Activated CD4-positive, alpha-beta T cell treated with anti-CD3 and anti-CD28 coated beads for 48 hours (primary cell): ENCODE data around the gene LAT.
A peak's percentile ranks its signal among the peaks of the same experiment; 100 is the strongest.
"Not testable (repeated sequence)": the region's sequence is repeated elsewhere in the genome, so short reads cannot be mapped to it uniquely, and the experiment has no call there.

ENCODE experiments used
- DNase-seq: peaks from one replicate; pipeline ENCODE4 v3.0.0-alpha.2; 2020

LAT gene

GRCh38 chr16:28984619-28985135 lies at the start of gene LAT:
LAT (plus strand) TSS chr16:28985052; CDS start chr16:28985418, 366 bp downstream.
- peak; percentile 79 for DNase-seq

DNA sequence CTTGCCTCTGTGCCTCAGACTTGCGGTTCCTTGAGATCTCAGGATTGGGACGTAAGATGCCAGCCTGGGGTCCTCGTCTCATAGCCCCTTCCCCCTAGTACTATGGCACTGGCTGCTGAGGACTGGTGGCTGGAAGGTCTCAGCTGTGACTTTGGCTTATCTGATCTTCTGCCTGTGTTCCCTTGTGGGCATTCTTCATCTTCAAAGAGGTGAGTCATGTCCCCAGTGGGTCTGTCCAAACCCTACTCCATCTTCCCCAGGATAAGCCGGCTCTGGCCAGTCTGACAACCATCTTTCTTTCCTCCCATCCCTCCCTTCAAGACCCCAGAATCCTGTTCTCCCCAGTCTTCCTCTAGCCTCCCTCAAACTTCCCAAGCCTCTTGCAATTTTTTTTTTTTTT lies 49.5 kb upstream of the LAT start:
- DNase-seq: no peak

- DNase-seq: peak; percentile 95
These were observed 48.7 kb upstream of the LAT start for GRCh38 chr16:28935924-28936783.

GRCh38 chr16:28936784-28937155 lies 48.1 kb upstream of the LAT start:
- no peak for DNase-seq

DNA sequence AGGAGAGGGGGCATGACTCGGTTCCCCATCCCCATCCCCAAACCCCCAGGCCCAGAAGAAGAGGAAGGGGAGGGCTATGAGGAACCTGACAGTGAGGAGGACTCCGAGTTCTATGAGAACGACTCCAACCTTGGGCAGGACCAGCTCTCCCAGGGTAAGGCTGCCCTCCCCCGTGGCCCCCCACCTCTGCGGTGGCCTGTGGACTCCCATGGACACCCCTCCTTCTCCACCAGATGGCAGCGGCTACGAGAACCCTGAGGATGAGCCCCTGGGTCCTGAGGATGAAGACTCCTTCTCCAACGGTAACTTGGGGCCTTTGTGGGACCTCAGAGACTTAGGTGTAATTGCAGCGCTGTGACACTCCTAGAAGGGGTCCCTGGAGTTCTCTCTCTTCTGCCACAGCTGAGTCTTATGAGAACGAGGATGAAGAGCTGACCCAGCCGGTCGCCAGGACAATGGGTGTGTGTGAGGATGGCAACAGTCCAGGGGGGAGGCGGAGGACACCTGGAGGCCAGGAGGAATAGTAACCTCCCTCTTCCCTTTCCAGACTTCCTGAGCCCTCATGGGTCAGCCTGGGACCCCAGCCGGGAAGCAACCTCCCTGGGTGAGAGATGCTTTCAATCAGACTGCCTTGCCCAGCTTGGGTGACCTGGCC lies 47.5 kb upstream of the LAT start:
- no peak for DNase-seq

GRCh38 chr16:28938721-28939120 lies 46.1 kb upstream of the LAT start:
- DNase-seq: no peak

GRCh38 chr16:28939825-28940224 lies 45.0 kb upstream of the LAT start:
- not testable (repeated sequence) for DNase-seq

GRCh38 chr16:28943281-28943680 lies 41.6 kb upstream of the LAT start:
- no peak for DNase-seq

- no peak for DNase-seq
These were observed 38.2 kb upstream of the LAT start for GRCh38 chr16:28946681-28947080.

DNA sequence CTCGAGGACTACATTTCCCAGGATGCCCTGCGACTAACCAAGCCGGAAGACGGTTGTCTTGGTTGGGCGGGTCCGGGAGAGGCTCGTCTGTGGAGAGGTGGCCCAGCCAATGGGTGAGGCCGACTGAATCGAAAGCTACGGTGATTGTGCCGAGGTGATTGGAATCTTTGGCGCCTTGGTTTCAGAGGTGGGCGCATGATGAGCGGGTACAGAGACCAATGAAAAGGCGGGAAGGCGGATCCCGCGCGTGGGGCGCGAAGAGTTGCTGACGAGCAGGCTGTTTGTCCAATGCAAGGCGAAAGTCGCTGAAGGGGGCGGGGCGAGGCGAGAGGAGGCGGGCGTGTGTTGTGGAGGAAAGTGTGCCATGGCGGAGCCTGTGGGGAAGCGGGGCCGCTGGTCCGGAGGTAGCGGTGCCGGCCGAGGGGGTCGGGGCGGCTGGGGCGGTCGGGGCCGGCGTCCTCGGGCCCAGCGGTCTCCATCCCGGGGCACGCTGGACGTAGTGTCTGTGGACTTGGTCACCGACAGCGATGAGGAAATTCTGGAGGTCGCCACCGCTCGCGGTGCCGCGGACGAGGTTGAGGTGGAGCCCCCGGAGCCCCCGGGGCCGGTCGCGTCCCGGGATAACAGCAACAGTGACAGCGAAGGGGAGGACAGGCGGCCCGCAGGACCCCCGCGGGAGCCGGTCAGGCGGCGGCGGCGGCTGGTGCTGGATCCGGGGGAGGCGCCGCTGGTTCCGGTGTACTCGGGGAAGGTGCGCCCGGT lies 34.0 kb upstream of the LAT start, which contains the start of gene NFATC2IP:
Gene NFATC2IP (plus strand): TSS at position 290 of the 762 bp plus-strand sequence. CDS start 75 bp downstream, at position 365.
- DNase-seq: peak; percentile 100

GRCh38 chr16:28951410-28951943 lies 33.4 kb upstream of the LAT start:
- DNase-seq: peak; percentile 54

- no peak for DNase-seq
These were observed 26.6 kb upstream of the LAT start for GRCh38 chr16:28958216-28958615.

DNA sequence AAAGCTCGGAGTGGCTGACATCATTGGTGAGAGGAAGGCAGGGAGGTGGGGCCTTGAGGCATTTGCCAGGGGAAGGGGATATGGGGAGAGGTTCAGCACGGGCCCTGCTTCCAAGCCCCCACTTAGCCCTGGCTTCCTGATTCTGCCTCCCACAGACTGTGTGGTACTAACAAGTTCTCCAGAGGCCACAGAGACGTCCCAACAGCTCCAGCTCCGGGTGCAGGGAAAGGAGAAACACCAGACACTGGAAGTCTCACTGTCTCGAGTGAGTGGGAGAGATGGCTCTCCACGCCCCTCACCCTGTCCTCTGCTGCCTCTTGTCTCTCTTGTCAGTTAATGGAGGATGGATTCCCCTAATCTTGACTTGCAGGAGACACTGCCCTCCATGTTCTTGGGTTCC lies 26.0 kb upstream of the LAT start:
- no peak for DNase-seq

GRCh38 chr16:28964072-28964471 lies 20.8 kb upstream of the LAT start:
- DNase-seq: no peak

GRCh38 chr16:28964496-28964895 lies 20.4 kb upstream of the LAT start:
- no peak for DNase-seq

DNA sequence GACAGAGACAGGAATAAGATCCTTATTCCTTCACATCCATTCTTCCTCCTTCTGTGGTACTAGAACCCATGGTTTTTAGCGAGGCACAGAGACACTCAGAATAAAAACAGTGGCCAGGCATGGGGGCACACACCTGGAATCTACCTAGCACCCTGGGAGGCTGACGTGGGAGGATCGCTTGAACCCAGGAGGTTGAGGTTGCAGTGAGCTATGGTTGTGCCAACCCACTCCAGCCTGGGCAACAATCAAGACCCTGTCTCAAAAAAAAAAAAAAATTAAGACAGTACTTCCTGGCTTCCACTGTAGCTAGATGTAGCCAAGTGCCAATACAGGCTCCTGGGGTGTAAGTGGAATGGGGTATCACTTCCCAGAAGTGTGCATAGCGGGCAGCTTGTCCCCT lies 17.7 kb upstream of the LAT start:
- no peak for DNase-seq

- not testable (repeated sequence) for DNase-seq
These were observed 15.2 kb upstream of the LAT start for GRCh38 chr16:28969696-28970095.

DNA sequence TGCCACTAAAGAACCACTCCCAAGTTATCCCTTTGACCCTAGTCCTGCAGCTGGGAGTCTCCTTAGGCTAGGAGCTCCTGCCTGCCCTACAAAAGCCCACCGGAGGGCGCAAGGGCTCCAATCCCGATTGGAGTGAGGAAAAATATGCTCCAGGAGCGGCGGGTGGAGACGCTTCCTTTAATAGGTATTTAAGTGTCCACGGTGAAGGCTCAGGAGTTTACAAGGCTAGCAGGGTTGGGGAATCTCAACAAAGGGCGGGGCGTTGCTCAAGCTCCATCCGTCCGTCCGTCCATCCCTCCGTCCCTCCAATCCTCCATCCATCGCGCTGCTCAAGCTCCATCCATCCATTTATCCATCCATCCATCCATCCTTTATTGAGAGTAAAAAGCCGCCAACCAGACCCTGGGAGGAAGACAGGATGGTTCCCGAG lies 10.8 kb upstream of the LAT start:
- peak; percentile 46 for DNase-seq

- peak; percentile 97 for DNase-seq
These were observed 10.3 kb upstream of the LAT start, which contains the start of gene SPNS1 for GRCh38 chr16:28974437-28975157. SPNS1 (plus strand) TSS chr16:28974778; CDS start chr16:28975152, 374 bp downstream.

DNA sequence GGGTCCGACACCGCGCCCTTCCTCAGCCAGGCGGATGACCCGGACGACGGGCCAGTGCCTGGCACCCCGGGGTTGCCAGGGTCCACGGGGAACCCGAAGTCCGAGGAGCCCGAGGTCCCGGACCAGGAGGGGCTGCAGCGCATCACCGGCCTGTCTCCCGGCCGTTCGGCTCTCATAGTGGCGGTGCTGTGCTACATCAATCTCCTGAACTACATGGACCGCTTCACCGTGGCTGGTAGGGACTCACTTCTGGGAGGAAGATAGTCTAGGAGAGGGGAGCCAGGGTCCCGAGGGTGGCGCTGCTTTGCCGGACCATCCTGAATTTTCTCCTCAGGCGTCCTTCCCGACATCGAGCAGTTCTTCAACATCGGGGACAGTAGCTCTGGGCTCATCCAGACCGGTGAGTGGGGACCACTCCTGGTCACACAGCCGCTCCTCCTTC lies 9.7 kb upstream of the LAT start:
- no peak for DNase-seq

- DNase-seq: no peak
These were observed 6.9 kb upstream of the LAT start for GRCh38 chr16:28977703-28978662.
